ENCODE data around the gene RAPGEF2.

Gene RAPGEF2

GRCh38 chr4:159353422-159354116, 250.7 kb downstream of the RAPGEF2 start:
- H3K36me3 ChIP-seq (ENCODE audit: control insufficient read depth, low read length): peaks cover 18% of the 10 kb centered on the region; the same call in 1 of the 2 replicates
- TF ChIP-seq EZH2phosphoT487 (IDR thresholded peaks at IDR 0.05; ENCODE audit: borderline replicate concordance, low read length) (no peak), CTCF (IDR thresholded peaks at IDR 0.05; ENCODE audit: low read depth, low read length, poor library complexity, severe bottlenecking) (no peak)
- H3K27ac ChIP-seq (ENCODE audit: low read depth, low read length): no peak overlapping the region
- H3F3A ChIP-seq (ENCODE audit: control insufficient read depth, insufficient read depth): no peaks in the 10 kb centered on the region; the same call in 1 of the 2 replicates
- no peaks in the 10 kb centered on the region for H3K9me2 ChIP-seq (replicated peaks; ENCODE audit: control insufficient read depth, low read length)
- no peak overlapping the region for H3K4me3 ChIP-seq (ENCODE audit: low read length)
- no peaks in the 10 kb centered on the region for H3K4me1 ChIP-seq (ENCODE audit: control insufficient read depth, low read length)
- no peaks in the 10 kb centered on the region for H3K9me3 ChIP-seq (ENCODE audit: control insufficient read depth, insufficient read depth, low read length)
- no peaks in the 10 kb centered on the region for H4K20me1 ChIP-seq (ENCODE audit: control insufficient read depth, insufficient read depth, low read depth, low read length)
- no peak overlapping the region for H3K4me2 ChIP-seq (ENCODE audit: low read length)
- no peaks in the 10 kb centered on the region for H3K27me3 ChIP-seq (ENCODE audit: control insufficient read depth, low read length)
- no peaks in the 10 kb centered on the region for H3K79me2 ChIP-seq (ENCODE audit: control insufficient read depth, low read length)

GRCh38 chr4:159355466-159355865, 252.6 kb downstream of the RAPGEF2 start:
- Histone ChIP-seq H3K27ac (ENCODE audit: low read depth, low read length) (no peak overlapping the region), H3K9me3 (ENCODE audit: control insufficient read depth, insufficient read depth, low read length) (no peaks in the 10 kb centered on the region), H3K4me3 (ENCODE audit: low read length) (no peak overlapping the region), H3K27me3 (ENCODE audit: control insufficient read depth, low read length) (no peaks in the 10 kb centered on the region), H3K9me2 (replicated peaks; ENCODE audit: control insufficient read depth, low read length) (no peaks in the 10 kb centered on the region), H3K4me1 (ENCODE audit: control insufficient read depth, low read length) (no peaks in the 10 kb centered on the region), H3K4me2 (ENCODE audit: low read length) (no peak overlapping the region), H3K79me2 (ENCODE audit: control insufficient read depth, low read length) (no peaks in the 10 kb centered on the region), H3F3A (ENCODE audit: control insufficient read depth, insufficient read depth) (no peaks in the 10 kb centered on the region; the same call in 1 of the 2 replicates), H4K20me1 (ENCODE audit: control insufficient read depth, insufficient read depth, low read depth, low read length) (no peaks in the 10 kb centered on the region), H3K36me3 (ENCODE audit: control insufficient read depth, low read length) (peaks cover 21% of the 10 kb centered on the region; the same call in 1 of the 2 replicates)
- TF ChIP-seq EZH2phosphoT487 (IDR thresholded peaks at IDR 0.05; ENCODE audit: borderline replicate concordance, low read length) (no peak), CTCF (IDR thresholded peaks at IDR 0.05; ENCODE audit: low read depth, low read length, poor library complexity, severe bottlenecking) (no peak)

GRCh38 chr4:159357350-159357749, 254.5 kb downstream of the RAPGEF2 start:
- Histone ChIP-seq H3K27me3 (ENCODE audit: control insufficient read depth, low read length) (no peaks in the 10 kb centered on the region), H3K36me3 (ENCODE audit: control insufficient read depth, low read length) (peaks cover 16% of the 10 kb centered on the region; the same call in 1 of the 2 replicates), H4K20me1 (ENCODE audit: control insufficient read depth, insufficient read depth, low read depth, low read length) (no peaks in the 10 kb centered on the region), H3K4me1 (ENCODE audit: control insufficient read depth, low read length) (no peaks in the 10 kb centered on the region), H3K79me2 (ENCODE audit: control insufficient read depth, low read length) (no peaks in the 10 kb centered on the region), H3K9me3 (ENCODE audit: control insufficient read depth, insufficient read depth, low read length) (no peaks in the 10 kb centered on the region), H3K9me2 (replicated peaks; ENCODE audit: control insufficient read depth, low read length) (no peaks in the 10 kb centered on the region), H3K4me2 (ENCODE audit: low read length) (no peak overlapping the region), H3K27ac (ENCODE audit: low read depth, low read length) (no peak overlapping the region), H3F3A (ENCODE audit: control insufficient read depth, insufficient read depth) (no peaks in the 10 kb centered on the region), H3K4me3 (ENCODE audit: low read length) (no peak overlapping the region)
- no peak for TF ChIP-seq EZH2phosphoT487 (IDR thresholded peaks at IDR 0.05; ENCODE audit: borderline replicate concordance, low read length)
- TF ChIP-seq CTCF (IDR thresholded peaks at IDR 0.05; ENCODE audit: low read depth, low read length, poor library complexity, severe bottlenecking): no peak
